Omental fat pad (tissue), 4 donors: ENCODE measurements around the gene CHTOP. TPM values are rescaled to one million over a fixed set of nuclear protein-coding genes. Genes with fewer than 3 reads are reported as not detected.
"Not testable (repeated sequence)": the region's sequence is repeated elsewhere in the genome, so short reads cannot be mapped to it uniquely, and the experiment has no call there.

Source experiments
- ATAC-seq: fragments of 150-250 bp; one replicate; pipeline ENCODE4 v1.9.1; 2016; ENCODE audit warnings: mild to moderate bottlenecking, moderate library complexity; ENCODE audit not compliant: low FRiP score
- DNase-seq: peaks from one replicate; pipeline ENCODE4 v3.0.0-alpha.2; 2019; ENCODE audit warnings: low spot score
- CTCF ChIP-seq, 3 donors: fragments of 450-650 bp; IDR thresholded peaks; one replicate each; pipeline ENCODE4 v1.5.1; 2016 to 2017; ENCODE audit warnings: antibody characterized with exemption in 3 of 3, mild to moderate bottlenecking in 3 of 3, moderate library complexity in 2 of 3
- total RNA-seq, 4 donors: library from RNA; depleted of rRNA; stranded (reverse); fragments of >200 nt; gene quantifications; one replicate each; pipeline ENCODE4 v1.1.0, GENCODE V29; 2016

CHTOP gene
- total RNA-seq, 4 donors from 2014 or later, result 31.4 to 63.5 (median 53.7) TPM

DNA sequence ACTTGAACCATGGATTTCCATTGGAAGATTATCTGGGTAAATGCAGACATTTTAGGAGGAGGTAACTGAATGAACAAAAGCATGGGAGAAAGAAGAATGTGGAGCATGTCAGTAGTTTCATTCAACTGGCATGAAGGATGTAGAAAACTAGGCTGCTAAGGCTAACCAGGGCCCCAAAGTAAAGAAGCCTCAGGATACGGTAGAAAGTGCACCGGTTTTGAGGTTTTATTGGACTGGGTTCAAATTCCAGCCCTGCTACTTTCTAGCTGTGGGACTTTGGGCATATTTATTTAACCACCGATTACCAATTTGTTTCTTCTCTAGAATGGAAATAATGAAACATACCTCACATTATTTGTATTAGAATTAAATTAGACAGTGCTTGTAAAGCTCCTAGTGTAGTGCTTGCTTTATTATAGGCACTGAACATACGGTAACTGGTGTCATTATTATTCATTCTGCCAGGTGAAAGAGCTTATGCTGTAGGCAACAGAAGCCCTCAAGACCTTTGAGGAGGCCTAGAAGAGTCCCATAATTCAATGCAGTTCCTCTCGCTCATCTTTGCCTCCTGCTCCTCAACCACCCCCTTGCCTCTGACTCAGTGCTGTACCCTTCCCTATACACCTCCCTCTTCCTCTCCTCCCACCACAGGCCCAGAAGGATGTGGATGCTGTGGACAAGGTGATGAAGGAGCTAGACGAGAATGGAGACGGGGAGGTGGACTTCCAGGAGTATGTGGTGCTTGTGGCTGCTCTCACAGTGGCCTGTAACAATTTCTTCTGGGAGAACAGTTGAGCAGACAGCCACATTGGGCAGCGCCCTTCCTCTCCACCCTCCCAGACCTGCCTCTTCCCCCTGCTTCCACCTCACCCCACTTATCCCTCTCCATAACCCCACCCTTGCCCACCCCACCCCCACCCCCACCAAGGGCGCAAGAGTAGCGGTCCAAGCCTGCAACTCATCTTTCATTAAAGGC lies 2.5 kb upstream of the CHTOP start:
- no peak for TF ChIP-seq CTCF (IDR thresholded peaks at IDR 0.05)
- DNase-seq (no peak), ATAC-seq (no peak)

- TF ChIP-seq CTCF (IDR thresholded peaks at IDR 0.05), result no peak
- DNase-seq (no peak), ATAC-seq (no peak)
These were observed 609 bp upstream of the CHTOP start for GRCh38 chr1:153633161-153633753.

DNA sequence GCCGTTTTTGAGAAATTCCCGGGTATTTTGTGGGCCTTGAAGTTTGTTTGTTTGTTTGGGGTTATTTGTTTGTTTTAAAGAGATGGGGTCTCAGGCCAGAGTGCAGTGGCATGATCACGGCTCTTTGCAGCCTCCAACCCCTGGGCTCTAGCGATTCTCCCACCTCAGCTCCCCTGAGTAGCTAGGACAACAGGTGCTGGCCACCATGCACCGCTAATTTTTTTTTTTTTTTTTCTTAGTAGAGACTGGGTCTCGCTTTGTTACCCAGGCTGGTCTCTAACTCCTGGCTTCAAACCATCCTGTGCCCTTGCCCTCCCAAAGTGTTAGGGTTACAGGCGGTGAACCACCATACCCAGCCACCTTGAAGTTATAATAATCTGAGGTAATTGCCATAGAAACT lies 2.0 kb downstream of the CHTOP start:
- no peak for DNase-seq
- no peak for ATAC-seq
- TF ChIP-seq CTCF (IDR thresholded peaks at IDR 0.05), result no peak

GRCh38 chr1:153636312-153636711 lies 2.4 kb downstream of the CHTOP start:
- no peak for ATAC-seq
- DNase-seq, result no peak
- no peak for TF ChIP-seq CTCF (IDR thresholded peaks at IDR 0.05)

DNA sequence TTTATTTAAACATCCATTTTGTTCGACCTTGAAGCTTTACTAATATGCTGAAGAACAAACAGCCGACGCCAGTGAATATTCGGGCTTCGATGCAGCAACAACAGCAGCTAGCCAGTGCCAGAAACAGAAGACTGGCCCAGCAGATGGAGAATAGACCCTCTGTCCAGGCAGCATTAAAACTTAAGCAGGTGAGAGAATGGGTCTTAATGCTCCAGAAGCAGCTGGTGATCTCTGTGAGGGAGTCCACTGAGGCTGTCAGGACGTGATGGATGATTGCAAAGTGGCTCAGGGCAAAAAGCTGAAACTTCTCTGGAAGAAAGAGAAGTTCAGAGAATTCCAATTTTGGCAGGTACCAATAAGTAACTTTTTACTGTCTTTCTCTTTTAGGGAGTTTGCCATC lies 4.4 kb downstream of the CHTOP start:
- DNase-seq (no peak), ATAC-seq (no peak)
- no peak for TF ChIP-seq CTCF (IDR thresholded peaks at IDR 0.05)

DNA sequence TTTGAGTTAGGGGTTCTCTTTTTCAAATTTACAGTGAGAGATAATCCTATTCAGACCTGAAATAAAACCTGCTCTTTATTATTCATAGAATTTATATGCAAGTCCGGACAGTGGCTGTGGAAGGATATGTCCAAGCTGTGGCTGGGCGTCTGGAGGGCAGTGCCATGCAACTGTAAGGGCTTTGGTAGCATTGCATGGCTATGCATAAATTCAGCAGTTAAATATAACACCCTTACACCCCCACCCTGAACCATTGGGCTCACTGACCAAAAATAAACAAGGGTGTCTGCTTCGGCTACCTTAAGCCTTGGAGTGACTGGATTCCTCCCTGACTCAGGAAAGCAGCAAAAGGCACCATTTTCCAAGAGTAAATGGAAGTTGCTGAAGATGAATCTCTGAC lies 5.4 kb downstream of the CHTOP start:
- no peak for TF ChIP-seq CTCF (IDR thresholded peaks at IDR 0.05)
- ATAC-seq (no peak), DNase-seq (no peak)

GRCh38 chr1:153640213-153640612 lies 6.3 kb downstream of the CHTOP start:
- ATAC-seq, DNase-seq: not testable (repeated sequence)
